GM18951 (cell line): Measurements from ENCODE around the gene HLA-DOA.

Experiments used
- POLR2A ChIP-seq: IDR thresholded peaks from 4 replicates; pipeline ENCODE4 v1.6.1; 2011; ENCODE audit warnings: mild to moderate bottlenecking; ENCODE audit not compliant: insufficient read length, insufficient read depth; ENCODE audit errors: extremely low read depth
- in situ Hi-C: fragments of 300-500 bp; cut with MboI; formaldehyde crosslinking; loops from one replicate; pipeline ENCODE4 v1.12.0; 2022; ENCODE audit warnings: low sequenced_read_pairs, mixed read lengths, inconsistent platforms; ENCODE audit not compliant: unreplicated experiment

HLA-DOA gene

GRCh38 chr6:32954986-32955802 lies 54.2 kb downstream of the HLA-DOA start:
- TF ChIP-seq POLR2A: no peak
- in situ Hi-C loops: no loop called here

- in situ Hi-C loops: no loop called here
Measured at GRCh38 chr6:32954267-32954666, 55.1 kb downstream of the HLA-DOA start.

More at GRCh38 chr6:32954267-32954666, 55.1 kb downstream of the HLA-DOA start:
- no peak for TF ChIP-seq POLR2A
